CD8-positive, alpha-beta memory T cell (primary cell): ENCODE measurements around the gene FAM174C. TPM values are rescaled to one million over a fixed set of nuclear protein-coding genes. Genes with fewer than 3 reads are reported as not detected.

Experiments
- CTCF ChIA-PET: fragments of 350-600 bp; sonication (Branson Sonifier 250); formaldehyde crosslinking; loops from one replicate; lab custom pipeline; 2021; ENCODE audit warnings: antibody characterized with exemption; lab: Charles Lee
- POLR2A ChIA-PET: fragments of 350-600 bp; sonication (Branson Sonifier 250); formaldehyde crosslinking; loops from one replicate; lab custom pipeline; 2021; ENCODE audit warnings: antibody characterized with exemption; lab: Charles Lee
- DNase-seq, 5 donors: peaks; one replicate each; pipeline versions ENCODE4 v3.0.0 to v3.0.0-alpha.2; 2020 to 2022; ENCODE audit warnings: mixed read lengths in 1 of 5
- H3K27ac ChIP-seq: one replicate; pipeline ENCODE4 v1.7.0; 2013; ENCODE audit warnings: low read depth, mild to moderate bottlenecking, low read length, moderate library complexity
- H3K27me3 ChIP-seq: 2 replicates; pipeline ENCODE4 v1.7.0; 2013; ENCODE audit warnings: low read length, mild to moderate bottlenecking; ENCODE audit not compliant: insufficient read depth, poor library complexity, severe bottlenecking
- H3K36me3 ChIP-seq: 2 replicates; pipeline ENCODE4 v1.7.0; 2013; ENCODE audit warnings: mild to moderate bottlenecking, low read length, moderate library complexity; ENCODE audit not compliant: insufficient read depth
- H3K4me1 ChIP-seq: 2 replicates; pipeline ENCODE4 v1.7.0; 2013; ENCODE audit warnings: mild to moderate bottlenecking, low read length, moderate library complexity; ENCODE audit not compliant: insufficient read depth
- H3K4me3 ChIP-seq: 2 replicates; pipeline ENCODE4 v1.7.0; 2013; ENCODE audit warnings: mild to moderate bottlenecking, low read length
- H3K9me3 ChIP-seq: 2 replicates; pipeline ENCODE4 v1.7.0; 2013; ENCODE audit warnings: mild to moderate bottlenecking, low read length
- H3K27ac Mint-ChIP-seq, 8 donors: one replicate each; pipeline ENCODE4 v1.8.0; 2020 to 2021; ENCODE audit warnings: mixed read lengths in 8 of 8, mild to moderate bottlenecking in 6 of 8, inconsistent platforms in 3 of 8, moderate library complexity in 3 of 8
- H3K27me3 Mint-ChIP-seq, 2 donors: one replicate each; pipeline ENCODE4 v1.8.0; 2020 to 2021; ENCODE audit warnings: mixed read lengths in 2 of 2, mild to moderate bottlenecking in 1 of 2, moderate library complexity in 1 of 2
- H3K36me3 Mint-ChIP-seq, 3 donors: one replicate each; pipeline ENCODE4 v1.8.0; 2020 to 2021; ENCODE audit warnings: mixed read lengths in 3 of 3, inconsistent platforms in 1 of 3, mild to moderate bottlenecking in 1 of 3
- H3K4me1 Mint-ChIP-seq, 3 donors: one replicate each; pipeline ENCODE4 v1.8.0; 2020 to 2021; ENCODE audit warnings: mixed read lengths in 3 of 3, inconsistent platforms in 1 of 3, mild to moderate bottlenecking in 1 of 3
- H3K4me3 Mint-ChIP-seq, 7 donors: one replicate each; pipeline ENCODE4 v1.8.0; 2020 to 2021; ENCODE audit warnings: mixed read lengths in 7 of 7, mild to moderate bottlenecking in 6 of 7, moderate library complexity in 4 of 7, inconsistent platforms in 2 of 7
- H3K9me3 Mint-ChIP-seq, 5 donors: one replicate each; pipeline ENCODE4 v1.8.0; 2020 to 2022; ENCODE audit warnings: mixed read lengths in 5 of 5, mild to moderate bottlenecking in 3 of 5, moderate library complexity in 2 of 5, inconsistent platforms in 1 of 5
- polyA plus RNA-seq: library from polyadenylated mRNA; unstranded; fragments of 300-500 nt; fragmentation: Illumina TruSeq; gene quantifications from one replicate; pipeline ENCODE4 v1.2.3, GENCODE V29; 2021
- total RNA-seq, 2 experiments: library from RNA; stranded (reverse); gene quantifications; one replicate each; pipeline ENCODE4 v1.2.3, GENCODE V29; 2021

The FAM174C gene
- total and polyA plus RNA-seq, 3 experiments from 2014 or later = 100 to 113 (median 113) TPM

DNA sequence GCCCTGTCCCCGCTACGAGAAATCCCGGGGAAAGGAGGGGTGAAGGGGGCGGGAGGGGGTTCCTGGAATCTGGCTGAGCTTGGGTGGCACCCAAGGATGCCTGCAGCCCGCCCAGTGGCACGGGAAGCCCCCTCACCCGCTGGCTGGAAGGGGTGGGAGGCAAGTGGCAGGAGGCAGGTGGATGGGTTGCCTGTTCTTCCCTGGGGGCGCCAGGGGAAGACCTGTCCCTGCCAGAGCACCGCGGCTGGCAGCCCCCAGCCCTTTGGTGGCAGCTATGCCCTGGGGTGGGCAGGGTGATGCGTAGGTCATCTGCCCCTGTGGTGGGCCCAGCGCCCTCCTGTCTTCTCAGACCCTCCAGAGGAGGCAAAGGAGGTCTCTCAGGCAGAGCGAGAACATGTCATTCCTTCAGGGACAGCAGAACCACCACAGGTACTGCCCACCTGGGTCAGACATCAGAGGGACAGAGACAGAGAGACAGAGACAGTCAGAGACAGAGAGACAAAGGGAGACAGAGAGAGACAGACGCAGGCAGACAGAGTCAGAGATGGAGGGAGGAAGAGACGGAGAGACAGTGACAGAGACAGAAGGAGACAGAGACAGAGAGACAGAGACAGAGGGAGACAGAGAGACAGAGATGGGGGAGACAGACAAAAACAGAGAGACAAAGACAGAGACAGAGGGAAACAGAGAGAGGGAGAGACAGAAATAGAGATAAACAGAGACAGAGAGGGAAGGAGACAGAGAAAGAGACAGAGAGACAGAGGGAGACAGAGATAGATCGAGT, 47.1 kb downstream of the FAM174C start:
- no peak for DNase-seq
- CTCF ChIA-PET = no interaction called here
- Mint-ChIP-seq H3K4me3 (peak overlapping the region in 2 of 7 donors; percentile 55 to 73), H3K36me3 (peaks cover 0 to 4% (median 0%) of the 10 kb centered on the region in 3 donors), H3K27ac (peak overlapping the region in 1 of 8 donors; percentile 94), H3K27me3 (peaks cover 36 to 38% of the 10 kb centered on the region in 2 donors), H3K4me1 (no peaks in the 10 kb centered on the region), H3K9me3 (no peaks in the 10 kb centered on the region)
- no peaks in the 10 kb centered on the region for H3K4me1 ChIP-seq
- H3K4me3 ChIP-seq = no peak overlapping the region
- H3K9me3 ChIP-seq = no peaks in the 10 kb centered on the region
- peaks cover 23% of the 10 kb centered on the region for H3K27me3 ChIP-seq
- H3K36me3 ChIP-seq = no peaks in the 10 kb centered on the region
- H3K27ac ChIP-seq = no peak overlapping the region
- POLR2A ChIA-PET = no interaction called here

DNA sequence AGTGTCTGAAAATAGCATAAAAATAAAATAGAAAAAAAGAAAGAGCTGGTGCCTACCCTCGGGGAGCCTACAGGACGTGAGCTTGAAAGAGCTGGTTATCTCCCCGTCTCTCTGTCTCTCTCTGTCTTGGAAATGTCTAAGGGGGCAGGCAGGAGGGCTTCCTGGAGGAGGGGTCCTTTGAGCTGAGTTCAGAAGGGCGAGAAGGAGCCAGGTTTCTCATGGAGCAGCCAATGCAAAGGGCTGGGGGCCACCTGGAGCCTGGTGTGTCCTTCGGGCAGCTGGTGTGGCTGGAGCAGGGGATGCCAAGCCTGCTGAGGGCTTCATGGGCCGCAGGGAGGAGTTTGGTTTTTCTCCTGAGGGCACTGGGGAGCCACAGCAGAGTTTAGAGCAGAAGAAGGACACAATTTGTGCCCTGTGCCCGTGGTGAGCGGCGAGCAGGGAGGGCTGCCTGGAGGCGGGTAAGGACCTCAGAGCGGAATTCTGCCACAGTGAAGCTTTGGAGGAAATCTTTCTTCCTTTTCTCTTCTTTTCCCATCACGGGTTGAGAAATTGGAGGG, 49.0 kb downstream of the FAM174C start:
- Histone ChIP-seq H3K36me3 (no peaks in the 10 kb centered on the region), H3K4me3 (no peak overlapping the region), H3K27ac (no peak overlapping the region), H3K9me3 (no peaks in the 10 kb centered on the region), H3K27me3 (peaks cover 23% of the 10 kb centered on the region), H3K4me1 (no peaks in the 10 kb centered on the region)
- DNase-seq = no peak
- Mint-ChIP-seq H3K27me3 (peaks cover 28 to 30% of the 10 kb centered on the region in 2 donors), H3K36me3 (peaks cover 0 to 4% (median 0%) of the 10 kb centered on the region in 3 donors), H3K4me3 (no peak overlapping the region), H3K27ac (peak overlapping the region in 3 of 8 donors; percentile 6 to 72 (median 47)), H3K9me3 (no peaks in the 10 kb centered on the region), H3K4me1 (no peaks in the 10 kb centered on the region)
- ChIA-PET CTCF (no interaction called here), POLR2A (no interaction called here)

DNA sequence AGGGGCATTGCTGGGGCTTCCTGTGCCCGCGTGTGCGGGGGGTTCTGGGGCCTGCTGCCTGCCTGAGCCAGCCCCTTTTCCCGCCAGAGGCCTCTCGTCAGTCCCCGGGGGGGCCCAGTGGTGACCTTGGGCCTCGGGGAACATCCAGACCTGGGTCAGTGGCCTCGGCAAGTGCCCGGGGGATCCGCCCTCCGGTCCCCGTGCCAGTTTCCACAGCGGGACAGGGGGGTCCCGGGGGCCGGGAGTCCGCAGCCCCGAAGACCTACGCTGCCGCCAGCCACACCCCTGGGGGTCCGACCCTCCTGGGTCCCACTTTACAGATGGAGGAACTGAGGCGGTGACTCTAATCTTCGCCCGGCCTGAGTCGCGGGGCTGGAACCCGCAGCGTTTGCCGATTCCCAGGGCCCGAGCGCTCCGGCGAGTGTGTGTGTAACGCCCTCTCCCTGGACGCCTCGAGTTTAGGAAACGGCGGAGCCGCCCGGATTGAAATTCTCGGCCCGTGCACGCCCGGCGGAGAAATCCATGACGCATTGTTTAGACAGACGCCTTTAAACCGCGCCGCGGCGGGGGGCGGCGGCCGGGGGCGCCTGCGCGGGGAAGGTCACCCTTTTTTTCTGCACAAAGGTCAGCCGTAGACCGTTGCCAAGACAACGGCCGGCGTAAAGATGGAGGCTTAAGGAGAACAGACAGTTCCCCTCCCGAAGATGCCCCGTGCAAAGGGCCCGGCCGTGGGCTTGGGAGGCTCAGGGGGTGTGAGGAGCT, 49.7 kb downstream of the FAM174C start:
- POLR2A ChIA-PET = no interaction called here
- CTCF ChIA-PET = no interaction called here

DNA sequence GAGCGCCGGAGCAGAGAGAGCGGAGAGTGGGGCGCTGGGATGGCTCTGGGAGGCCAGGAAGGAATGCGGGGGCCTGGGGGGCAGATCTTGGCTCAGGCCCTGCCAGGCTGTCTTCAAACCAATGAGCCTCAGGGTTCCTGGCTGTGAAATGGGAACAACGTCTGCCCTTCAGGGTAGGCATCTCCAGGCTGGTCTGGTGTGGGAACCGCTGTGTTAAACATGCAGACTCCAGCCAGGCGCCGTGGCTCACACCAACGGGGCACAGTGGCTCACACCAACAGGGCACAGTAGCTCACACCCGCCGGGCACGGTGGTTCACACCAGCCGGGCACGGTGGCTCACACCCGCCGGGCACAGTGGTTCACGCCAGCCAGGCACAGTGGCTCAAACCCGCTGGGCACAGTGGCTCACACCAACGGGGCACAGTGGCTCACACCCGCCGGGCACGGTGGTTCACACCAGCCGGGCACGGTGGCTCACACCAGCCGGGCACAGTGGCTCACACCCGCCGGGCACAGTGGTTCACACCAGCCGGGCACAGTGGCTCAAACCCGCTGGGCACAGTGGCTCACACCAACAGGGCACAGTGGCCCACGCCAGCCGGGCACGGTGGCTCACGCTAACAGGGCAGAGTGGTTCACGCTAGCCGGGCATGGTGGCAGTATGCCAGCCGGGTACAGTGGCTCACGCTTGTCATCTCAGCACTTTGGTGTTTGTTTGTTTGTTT, 50.4 kb downstream of the FAM174C start:
- CTCF ChIA-PET = no interaction called here
- no peak overlapping the region for H3K4me3 ChIP-seq
- no peaks in the 10 kb centered on the region for H3K9me3 Mint-ChIP-seq

More for the DNA sequence above, 49.7 kb downstream of the FAM174C start:
- Histone ChIP-seq H3K36me3 (no peaks in the 10 kb centered on the region), H3K4me1 (no peaks in the 10 kb centered on the region), H3K27ac (no peak overlapping the region), H3K4me3 (no peak overlapping the region), H3K9me3 (no peaks in the 10 kb centered on the region), H3K27me3 (peaks cover 23% of the 10 kb centered on the region)
- Mint-ChIP-seq H3K9me3 (no peaks in the 10 kb centered on the region), H3K4me3 (peak overlapping the region in 1 of 7 donors; percentile 59), H3K27ac (no peak overlapping the region), H3K27me3 (peaks cover 28 to 30% of the 10 kb centered on the region in 2 donors), H3K36me3 (peaks cover 0 to 4% (median 0%) of the 10 kb centered on the region in 3 donors), H3K4me1 (no peaks in the 10 kb centered on the region)
- DNase-seq = peak in 2 of 5 donors; percentile 4 to 27

DNA sequence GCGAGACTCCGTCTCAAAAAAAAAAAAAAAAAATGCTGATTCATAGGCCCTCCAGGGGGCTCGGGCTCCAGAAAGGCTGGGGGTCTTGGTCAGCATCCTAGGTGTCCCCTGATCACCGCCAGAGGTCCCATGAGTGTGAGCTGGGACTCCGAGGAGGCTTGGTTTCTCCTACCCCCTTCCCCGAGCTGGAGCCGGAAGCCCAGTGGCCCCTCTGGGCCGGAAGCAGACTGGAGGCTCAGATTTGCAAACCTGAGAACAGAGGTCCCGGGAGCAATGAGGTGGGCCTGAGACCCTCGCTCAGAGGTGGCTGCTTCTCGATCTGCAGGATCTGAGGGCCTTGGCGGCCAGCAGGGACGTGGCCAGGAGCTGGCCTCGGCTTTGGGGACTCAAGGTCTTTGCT, 51.8 kb downstream of the FAM174C start:
- peaks cover 23% of the 10 kb centered on the region for H3K27me3 ChIP-seq
- DNase-seq = no peak
- CTCF ChIA-PET = no interaction called here
- Mint-ChIP-seq H3K4me3 (no peak overlapping the region), H3K9me3 (no peaks in the 10 kb centered on the region), H3K27ac (no peak overlapping the region), H3K27me3 (peaks cover 27% of the 10 kb centered on the region in 2 donors), H3K36me3 (peaks cover 0 to 4% (median 0%) of the 10 kb centered on the region in 3 donors), H3K4me1 (no peaks in the 10 kb centered on the region)
- no peak overlapping the region for H3K4me3 ChIP-seq
- H3K9me3 ChIP-seq = no peaks in the 10 kb centered on the region
- no peaks in the 10 kb centered on the region for H3K4me1 ChIP-seq
- no peaks in the 10 kb centered on the region for H3K36me3 ChIP-seq
- no peak overlapping the region for H3K27ac ChIP-seq
- POLR2A ChIA-PET = no interaction called here

More for the DNA sequence above, 50.4 kb downstream of the FAM174C start:
- Mint-ChIP-seq H3K4me3 (no peak overlapping the region), H3K27me3 (peaks cover 31 to 32% of the 10 kb centered on the region in 2 donors), H3K27ac (no peak overlapping the region), H3K4me1 (no peaks in the 10 kb centered on the region), H3K36me3 (peaks cover 0 to 4% (median 0%) of the 10 kb centered on the region in 3 donors)
- no peak for DNase-seq
- H3K36me3 ChIP-seq = no peaks in the 10 kb centered on the region
- H3K27ac ChIP-seq = no peak overlapping the region
- H3K4me1 ChIP-seq = no peaks in the 10 kb centered on the region
- H3K27me3 ChIP-seq = peaks cover 23% of the 10 kb centered on the region
- POLR2A ChIA-PET = no interaction called here
- no peaks in the 10 kb centered on the region for H3K9me3 ChIP-seq

Other genes with a start within 250 kb of the FAM174C start
- 10 to 100 TPM; 78.1 to 78.9 TPM for gene CNN2, start 248.9 kb upstream of the FAM174C start, total RNA-seq
- gene CNN2, start 248.9 kb upstream of the FAM174C start, polyA plus RNA-seq = 792 TPM
- gene ABCA7, start 235.4 kb upstream of the FAM174C start, total RNA-seq = 10 to 100 TPM; 33.8 to 39.5 TPM
- gene ABCA7, start 235.4 kb upstream of the FAM174C start, polyA plus RNA-seq = 14.1 TPM
- 100 to 1,000 TPM; 212 to 220 TPM for gene ARHGAP45, start 208.4 kb upstream of the FAM174C start, total RNA-seq
- 478 TPM for gene ARHGAP45, start 208.4 kb upstream of the FAM174C start, polyA plus RNA-seq
- gene POLR2E, start 180.2 kb upstream of the FAM174C start, total RNA-seq = 100 to 1,000 TPM; 270 to 278 TPM
- gene POLR2E, start 180.2 kb upstream of the FAM174C start, polyA plus RNA-seq = 249 TPM
- gene GPX4, start 171.5 kb upstream of the FAM174C start, total RNA-seq = 100 to 1,000 TPM; 222 TPM
- 373 TPM for gene GPX4, start 171.5 kb upstream of the FAM174C start, polyA plus RNA-seq
- gene SBNO2, start 101.3 kb upstream of the FAM174C start, total RNA-seq = 10 to 100 TPM; 59.0 to 61.0 TPM
- gene SBNO2, start 101.3 kb upstream of the FAM174C start, polyA plus RNA-seq = 4.3 TPM
- 10 to 100 TPM; 66.9 to 69.7 TPM for gene STK11, start 69.8 kb upstream of the FAM174C start, total RNA-seq
- gene STK11, start 69.8 kb upstream of the FAM174C start, polyA plus RNA-seq = 37.0 TPM
- under 1 TPM; 0.22 to 0.80 TPM for gene CBARP, start 37.5 kb upstream of the FAM174C start, total RNA-seq
- not detected for gene CBARP, start 37.5 kb upstream of the FAM174C start, polyA plus RNA-seq
- gene ATP5F1D, start 33.8 kb upstream of the FAM174C start, total RNA-seq = 100 to 1,000 TPM; 179 to 180 TPM
- gene ATP5F1D, start 33.8 kb upstream of the FAM174C start, polyA plus RNA-seq = 271 TPM
- gene MIDN, start 26.9 kb upstream of the FAM174C start, total RNA-seq = 10 to 100 TPM; 39.8 to 45.3 TPM
- gene MIDN, start 26.9 kb upstream of the FAM174C start, polyA plus RNA-seq = 14.6 TPM
- gene CIRBP, start 6.2 kb upstream of the FAM174C start, total RNA-seq = 100 to 1,000 TPM; 253 to 258 TPM
- 238 TPM for gene CIRBP, start 6.2 kb upstream of the FAM174C start, polyA plus RNA-seq
- gene EFNA2, start 10.3 kb downstream of the FAM174C start, total RNA-seq = not detected
- gene EFNA2, start 10.3 kb downstream of the FAM174C start, polyA plus RNA-seq = not detected
- gene NDUFS7, start 108.4 kb downstream of the FAM174C start, total RNA-seq = 100 to 1,000 TPM; 102 to 104 TPM
- 207 TPM for gene NDUFS7, start 108.4 kb downstream of the FAM174C start, polyA plus RNA-seq
- 10 to 100 TPM; 29.0 to 29.5 TPM for gene GAMT, start 126.0 kb downstream of the FAM174C start, total RNA-seq
- 20.4 TPM for gene GAMT, start 126.0 kb downstream of the FAM174C start, polyA plus RNA-seq
- 100 to 1,000 TPM; 253 TPM for gene DAZAP1, start 132.1 kb downstream of the FAM174C start, total RNA-seq
- gene DAZAP1, start 132.1 kb downstream of the FAM174C start, polyA plus RNA-seq = 7.7 TPM
- gene RPS15, start 162.9 kb downstream of the FAM174C start, total RNA-seq = 1,000 to 10,000 TPM; 1,485 to 1,540 TPM
- gene RPS15, start 162.9 kb downstream of the FAM174C start, polyA plus RNA-seq = 2,756 TPM
- under 1 TPM; 0.09 to 0.11 TPM for gene APC2, start 174.6 kb downstream of the FAM174C start, total RNA-seq
- gene APC2, start 174.6 kb downstream of the FAM174C start, polyA plus RNA-seq = not detected
- gene C19orf25, start 203.7 kb downstream of the FAM174C start, total RNA-seq = 10 to 100 TPM; 36.9 to 41.4 TPM
- 56.7 TPM for gene C19orf25, start 203.7 kb downstream of the FAM174C start, polyA plus RNA-seq
- 1 to 10 TPM; 1.0 to 1.3 TPM for gene PCSK4, start 214.8 kb downstream of the FAM174C start, total RNA-seq
- 1.0 TPM for gene PCSK4, start 214.8 kb downstream of the FAM174C start, polyA plus RNA-seq
- gene REEP6, start 215.7 kb downstream of the FAM174C start, total RNA-seq = 1 to 10 TPM; 1.8 to 2.0 TPM
- gene REEP6, start 215.7 kb downstream of the FAM174C start, polyA plus RNA-seq = 4.5 TPM
- gene ADAMTSL5, start 237.5 kb downstream of the FAM174C start, total RNA-seq = 1 to 10 TPM; 2.3 to 2.7 TPM
- 1.0 TPM for gene ADAMTSL5, start 237.5 kb downstream of the FAM174C start, polyA plus RNA-seq
- not detected for gene PLK5, start 248.5 kb downstream of the FAM174C start, total RNA-seq
- not detected for gene PLK5, start 248.5 kb downstream of the FAM174C start, polyA plus RNA-seq